Activated T-cell treated with anti-CD3 and anti-CD28 coated beads, Interleukin-2, amount 50 U/mL, for 72 hours (primary cell): ENCODE data around the gene RGS9BP. TPM values are rescaled to one million over a fixed set of nuclear protein-coding genes. Genes with fewer than 3 reads are reported as not detected.
A peak's percentile ranks its signal among the peaks of the same experiment; 100 is the strongest.

Experiments used
- ATAC-seq, 2 donors: fragments of 150-1000 bp; cut with Tn5 transposase; replicated peaks in 1 of 2; 2 replicates each; pipeline ENCODE4 v1.10.0; 2021; ENCODE audit warnings: moderate library complexity in 2 of 2, mild to moderate bottlenecking in 1 of 2
- DNase-seq, 2 donors: peaks; one replicate each; pipeline ENCODE4 v3.0.0; 2021 to 2022; ENCODE audit warnings: mixed read lengths in 1 of 2
- H3K27ac Mint-ChIP-seq: one replicate; pipeline ENCODE4 v1.8.0; 2022; ENCODE audit warnings: mild to moderate bottlenecking, moderate library complexity, mixed read lengths
- H3K27me3 Mint-ChIP-seq: one replicate; pipeline ENCODE4 v1.8.0; 2022; ENCODE audit warnings: low read depth, mixed read lengths
- H3K36me3 Mint-ChIP-seq, 2 donors: one replicate each; pipeline ENCODE4 v1.8.0; 2022; ENCODE audit warnings: mixed read lengths in 2 of 2, mild to moderate bottlenecking in 1 of 2; ENCODE audit not compliant: insufficient read depth in 2 of 2
- H3K4me1 Mint-ChIP-seq: one replicate; pipeline ENCODE4 v1.8.0; 2022; ENCODE audit warnings: low read depth, mixed read lengths
- H3K4me3 Mint-ChIP-seq, 2 donors: one replicate each; pipeline ENCODE4 v1.8.0; 2022; ENCODE audit warnings: mild to moderate bottlenecking in 2 of 2, mixed read lengths in 2 of 2, moderate library complexity in 2 of 2
- H3K9me3 Mint-ChIP-seq, 2 donors: one replicate each; pipeline ENCODE4 v1.8.0; 2022; ENCODE audit warnings: mixed read lengths in 2 of 2
- total RNA-seq, 2 donors: library from RNA; stranded (reverse); gene quantifications; one replicate each; pipeline ENCODE4 v1.2.3, GENCODE V29; 2022

Gene RGS9BP, protein sequence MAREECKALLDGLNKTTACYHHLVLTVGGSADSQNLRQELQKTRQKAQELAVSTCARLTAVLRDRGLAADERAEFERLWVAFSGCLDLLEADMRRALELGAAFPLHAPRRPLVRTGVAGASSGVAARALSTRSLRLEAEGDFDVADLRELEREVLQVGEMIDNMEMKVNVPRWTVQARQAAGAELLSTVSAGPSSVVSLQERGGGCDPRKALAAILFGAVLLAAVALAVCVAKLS
- under 1 TPM; 0.14 to 0.31 TPM for total RNA-seq

DNA sequence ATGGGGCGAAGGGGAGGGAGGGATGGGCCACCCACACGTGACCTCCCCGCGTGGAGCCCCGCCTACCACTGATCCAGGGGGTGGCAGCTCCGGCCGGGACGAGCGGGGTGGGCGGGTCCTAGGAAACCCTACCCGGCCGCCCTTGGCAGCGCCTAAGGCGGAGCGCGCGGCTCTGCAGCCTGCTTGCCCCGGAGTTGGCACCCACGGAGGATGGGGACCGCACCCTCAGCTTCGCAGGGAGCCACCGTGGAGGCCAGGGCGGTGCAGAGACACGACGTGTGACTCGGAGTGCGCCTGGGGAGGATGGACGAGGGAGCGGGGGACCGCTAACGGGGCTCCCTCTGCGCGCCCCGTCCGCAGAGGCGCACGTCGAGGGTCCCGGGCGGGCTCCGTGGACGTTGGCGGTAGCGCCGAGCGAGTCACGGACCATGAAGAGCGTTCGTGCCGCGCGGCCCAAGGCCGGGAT, at the start of gene RGS9BP:
Gene RGS9BP, plus strand, starts transcription at position 129 of the 466 bp plus-strand sequence. CDS start 416 bp downstream, outside the sequence.
- peaks cover 37% of the 10 kb centered on the region for H3K4me1 Mint-ChIP-seq
- H3K27ac Mint-ChIP-seq: peak within 1 kb of the TSS; percentile 41
- no peaks in the 10 kb centered on the region for H3K9me3 Mint-ChIP-seq
- H3K4me3 Mint-ChIP-seq: peak within 1 kb of the TSS; percentile 89 to 90
- H3K27me3 Mint-ChIP-seq: peaks cover 14% of the 10 kb centered on the region
- ATAC-seq: peak; percentile 42 to 47
- H3K36me3 Mint-ChIP-seq: peaks cover 2 to 6% of the 10 kb centered on the region in 2 donors
- DNase-seq: peak; percentile 59 to 66

DNA sequence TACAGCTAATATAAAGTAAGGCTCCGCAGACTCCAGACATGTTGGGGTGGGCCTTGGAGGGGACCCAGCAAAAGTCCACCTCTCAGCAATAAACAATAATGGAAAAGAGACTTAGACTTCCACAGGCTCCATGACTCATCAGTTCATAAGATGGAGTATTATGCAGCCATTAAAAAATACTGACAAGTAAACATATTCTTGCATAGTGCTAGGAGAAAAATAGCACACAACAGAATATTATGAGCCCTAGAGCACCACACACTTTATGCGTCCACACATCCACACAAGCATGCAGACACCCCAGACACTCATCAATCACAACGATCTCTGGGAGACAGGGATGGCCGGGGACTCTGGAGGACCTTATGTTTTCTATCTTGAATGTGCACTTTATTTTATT, 48.7 kb upstream of the RGS9BP start:
- Mint-ChIP-seq H3K4me1 (no peaks in the 10 kb centered on the region), H3K9me3 (no peaks in the 10 kb centered on the region), H3K27me3 (no peaks in the 10 kb centered on the region), H3K4me3 (no peak overlapping the region), H3K27ac (no peak overlapping the region), H3K36me3 (peaks cover 0 to 7% of the 10 kb centered on the region in 2 donors)
- ATAC-seq (no peak), DNase-seq (no peak)

DNA sequence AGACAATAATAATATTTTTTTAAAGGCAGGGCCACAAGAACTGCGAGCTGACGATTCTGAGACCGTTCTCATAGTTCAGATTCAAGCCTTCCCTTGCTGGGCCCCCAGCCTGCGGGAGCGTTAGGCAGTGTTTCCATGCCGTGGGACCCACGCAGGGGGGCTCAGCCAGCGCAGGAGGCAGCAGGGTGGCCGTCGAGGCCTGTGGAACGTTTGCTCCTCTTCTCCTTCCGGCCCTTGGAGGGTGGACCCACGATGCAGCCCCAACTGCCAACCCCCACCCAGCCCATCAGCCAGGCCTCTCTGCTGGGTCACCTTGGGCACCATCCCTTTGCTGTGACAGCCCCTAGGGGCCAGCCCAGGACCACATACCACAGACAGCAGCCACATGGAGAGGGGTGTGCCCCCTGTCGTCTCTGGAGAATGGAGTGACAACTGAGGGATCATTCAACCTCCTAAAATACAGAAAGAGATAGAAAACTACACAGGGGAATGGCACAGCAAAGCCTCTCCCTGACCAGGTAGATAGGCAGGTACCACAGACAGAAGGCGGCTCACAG, 47.9 kb upstream of the RGS9BP start:
- Mint-ChIP-seq H3K27ac (no peak overlapping the region), H3K27me3 (no peaks in the 10 kb centered on the region), H3K4me3 (no peak overlapping the region), H3K9me3 (no peaks in the 10 kb centered on the region), H3K36me3 (peaks cover 0 to 5% of the 10 kb centered on the region in 2 donors), H3K4me1 (no peaks in the 10 kb centered on the region)
- DNase-seq: no peak
- ATAC-seq: no peak

DNA sequence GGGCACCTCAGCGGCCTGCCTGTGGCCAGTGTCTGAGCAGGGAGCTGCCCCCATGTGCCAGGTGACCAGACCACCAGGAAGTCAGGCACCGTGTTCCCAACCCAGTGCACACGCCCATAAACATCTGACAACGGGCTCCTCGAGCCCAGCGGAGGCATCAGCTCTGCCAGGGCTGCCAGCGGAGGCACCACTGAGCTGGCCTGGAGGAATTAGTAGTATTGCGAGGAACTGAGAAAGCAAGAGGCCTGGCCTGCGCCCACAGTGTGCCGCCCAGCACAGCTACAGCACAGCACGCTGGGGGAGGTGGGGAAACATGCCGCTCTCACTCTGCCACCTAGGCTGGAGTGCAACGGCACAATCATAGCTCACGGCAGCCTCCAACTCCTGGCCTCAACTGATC, 45.3 kb upstream of the RGS9BP start:
- no peaks in the 10 kb centered on the region for H3K36me3 Mint-ChIP-seq
- DNase-seq: no peak

DNA sequence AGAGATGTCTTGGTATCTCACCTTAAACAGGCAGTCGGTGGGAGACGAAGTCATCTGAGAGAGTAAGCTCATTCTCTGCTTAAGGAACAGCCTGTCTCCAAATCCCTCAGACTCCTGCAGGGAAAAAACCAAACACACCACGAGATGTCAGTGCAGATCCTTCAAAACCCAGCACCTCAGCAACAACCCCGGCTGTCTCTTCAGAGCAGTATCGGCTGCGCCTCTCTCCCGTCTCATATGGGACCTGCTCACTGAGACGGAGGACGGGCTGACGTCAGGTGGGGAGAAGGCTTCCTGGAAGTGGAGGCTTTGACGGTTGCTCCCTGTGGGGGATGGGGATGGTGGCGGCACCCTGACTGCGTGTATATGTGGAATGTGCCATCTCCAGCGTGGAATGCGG, 44.3 kb upstream of the RGS9BP start:
- Mint-ChIP-seq H3K4me3 (no peak overlapping the region), H3K9me3 (no peaks in the 10 kb centered on the region), H3K36me3 (no peaks in the 10 kb centered on the region), H3K27ac (no peak overlapping the region), H3K27me3 (no peaks in the 10 kb centered on the region), H3K4me1 (no peaks in the 10 kb centered on the region)
- DNase-seq: no peak
- ATAC-seq: no peak

More for the DNA sequence above, 45.3 kb upstream of the RGS9BP start:
- H3K27me3 Mint-ChIP-seq: no peaks in the 10 kb centered on the region
- ATAC-seq: no peak
- no peak overlapping the region for H3K4me3 Mint-ChIP-seq
- H3K4me1 Mint-ChIP-seq: no peaks in the 10 kb centered on the region
- no peak overlapping the region for H3K27ac Mint-ChIP-seq
- H3K9me3 Mint-ChIP-seq: no peaks in the 10 kb centered on the region

DNA sequence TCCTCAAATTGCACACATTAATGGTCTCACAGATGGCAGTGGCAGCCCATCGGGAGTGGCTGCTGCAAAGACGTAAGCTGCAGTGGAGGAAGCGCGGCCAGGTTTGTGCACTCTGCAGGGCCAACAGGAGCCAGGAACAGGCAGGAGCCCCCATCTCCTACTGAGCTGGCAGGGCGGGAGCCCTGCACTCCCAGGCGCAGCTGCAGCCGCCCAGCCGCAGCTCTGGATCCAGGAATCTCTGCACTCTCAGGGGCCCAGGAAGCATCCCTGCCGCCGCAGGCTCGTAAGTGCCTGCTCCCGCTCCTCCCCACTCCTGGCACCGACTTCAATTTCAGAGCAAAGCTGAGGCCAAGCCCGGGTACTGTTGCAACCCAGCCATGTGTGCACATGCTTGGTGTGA, 38.2 kb upstream of the RGS9BP start:
- H3K27ac Mint-ChIP-seq: no peak overlapping the region
- no peaks in the 10 kb centered on the region for H3K27me3 Mint-ChIP-seq
- peaks cover 6 to 12% of the 10 kb centered on the region in 2 donors for H3K36me3 Mint-ChIP-seq
- H3K4me1 Mint-ChIP-seq: peaks cover 7% of the 10 kb centered on the region
- no peak overlapping the region for H3K4me3 Mint-ChIP-seq
- H3K9me3 Mint-ChIP-seq: no peaks in the 10 kb centered on the region
- no peak for ATAC-seq
- DNase-seq: no peak

DNA sequence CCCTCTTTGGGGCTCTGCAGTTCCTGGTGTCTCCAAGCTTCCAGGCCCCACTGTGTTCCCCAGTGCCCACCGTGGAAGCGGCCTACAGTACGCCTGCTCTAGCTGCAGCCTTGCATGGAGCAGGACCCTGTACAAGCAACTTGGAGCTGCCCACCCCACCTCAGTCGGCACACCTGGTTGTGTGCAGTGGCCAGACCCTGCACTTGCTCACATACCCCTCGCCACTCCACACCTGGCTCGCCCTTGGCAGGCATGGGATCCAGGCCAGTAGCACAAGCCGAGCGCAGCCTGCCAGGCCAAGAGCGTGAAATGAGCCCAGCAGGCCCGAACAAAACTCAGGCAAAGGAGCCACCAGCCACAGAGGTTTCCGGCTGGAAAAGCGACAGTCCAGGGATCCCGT, 37.0 kb upstream of the RGS9BP start:
- H3K36me3 Mint-ChIP-seq: peaks cover 7 to 20% of the 10 kb centered on the region in 2 donors
- H3K9me3 Mint-ChIP-seq: no peaks in the 10 kb centered on the region
- no peak overlapping the region for H3K4me3 Mint-ChIP-seq
- no peak for ATAC-seq
- no peaks in the 10 kb centered on the region for H3K27me3 Mint-ChIP-seq
- DNase-seq: no peak
- peaks cover 19% of the 10 kb centered on the region for H3K4me1 Mint-ChIP-seq
- no peak overlapping the region for H3K27ac Mint-ChIP-seq

DNA sequence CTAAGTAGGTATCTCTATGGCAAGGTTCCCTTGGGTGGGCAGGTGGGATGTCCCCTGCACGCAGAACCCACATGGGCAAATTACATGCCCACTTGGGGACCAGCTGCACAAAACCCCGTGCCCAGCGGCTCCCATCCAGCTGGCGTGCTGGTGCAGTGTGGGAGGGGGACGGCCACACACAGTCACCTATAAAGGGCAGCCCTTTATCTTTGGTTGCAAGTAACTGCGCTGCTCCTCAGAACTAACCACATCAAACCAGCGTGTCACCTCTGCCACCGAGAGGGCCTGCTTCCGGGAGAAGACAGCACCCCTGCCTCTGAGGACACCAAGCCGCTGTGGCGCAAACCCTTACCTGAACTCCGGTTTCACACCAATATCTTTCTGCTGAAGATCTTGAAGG, 32.9 kb upstream of the RGS9BP start:
- DNase-seq (peak; percentile 76 to 85), ATAC-seq (peak; percentile 95 to 97)
- H3K9me3 Mint-ChIP-seq: no peaks in the 10 kb centered on the region
- H3K27ac Mint-ChIP-seq: peak overlapping the region; percentile 8
- H3K4me1 Mint-ChIP-seq: peaks cover 43% of the 10 kb centered on the region
- H3K27me3 Mint-ChIP-seq: no peaks in the 10 kb centered on the region
- H3K36me3 Mint-ChIP-seq: peaks cover 7 to 18% of the 10 kb centered on the region in 2 donors
- H3K4me3 Mint-ChIP-seq: peak overlapping the region; percentile 29 to 56

DNA sequence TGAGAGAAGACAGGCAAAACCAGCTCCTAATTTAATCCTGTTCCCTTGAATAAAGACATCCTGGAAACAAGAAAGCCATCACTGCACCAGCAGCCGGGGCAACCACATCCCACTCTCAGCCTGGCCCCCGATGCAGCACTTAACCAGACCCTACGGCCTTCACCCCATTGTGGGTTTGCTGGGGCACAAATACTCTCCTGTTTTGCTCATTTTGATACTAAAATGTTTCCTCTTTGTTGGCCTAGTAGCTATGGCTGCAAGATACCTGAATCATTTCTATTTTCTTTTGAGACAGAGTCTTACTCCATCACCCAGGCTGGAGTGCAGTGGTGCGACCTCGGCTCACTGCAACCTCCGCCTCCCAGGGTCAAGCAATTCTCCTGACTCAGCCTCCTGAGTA, 29.1 kb upstream of the RGS9BP start:
- peaks cover 3 to 23% of the 10 kb centered on the region in 2 donors for H3K36me3 Mint-ChIP-seq
- peak; percentile 69 to 72 for ATAC-seq
- no peaks in the 10 kb centered on the region for H3K27me3 Mint-ChIP-seq
- peaks cover 43% of the 10 kb centered on the region for H3K4me1 Mint-ChIP-seq
- no peaks in the 10 kb centered on the region for H3K9me3 Mint-ChIP-seq
- DNase-seq: peak; percentile 46 to 57
- peak overlapping the region in 1 of 2 donors; percentile 22 for H3K4me3 Mint-ChIP-seq
- H3K27ac Mint-ChIP-seq: peak overlapping the region; percentile 10

DNA sequence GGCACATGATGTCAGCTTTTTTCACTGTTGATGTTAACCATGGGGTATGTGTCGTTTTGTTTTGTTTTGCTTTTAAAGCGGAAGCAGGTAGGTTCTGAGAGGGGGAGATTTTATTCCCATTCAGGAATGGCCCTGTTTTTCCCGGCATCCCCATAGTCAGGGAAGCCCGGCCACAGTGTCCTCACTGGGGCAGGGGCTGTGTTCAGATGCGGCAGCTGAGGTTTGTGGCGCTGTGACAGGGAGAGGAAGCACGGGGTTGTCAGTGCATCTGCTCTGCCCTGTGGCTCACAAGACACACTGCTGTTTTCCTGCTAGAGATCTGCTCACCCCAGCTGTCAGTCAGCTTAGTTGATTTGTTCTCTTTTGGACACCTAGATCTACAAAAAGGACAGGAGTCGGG, 28.3 kb upstream of the RGS9BP start:
- Mint-ChIP-seq H3K27ac (no peak overlapping the region), H3K36me3 (peaks cover 2 to 18% of the 10 kb centered on the region in 2 donors), H3K4me1 (peaks cover 37% of the 10 kb centered on the region), H3K27me3 (no peaks in the 10 kb centered on the region), H3K4me3 (peak overlapping the region in 1 of 2 donors; percentile 27), H3K9me3 (no peaks in the 10 kb centered on the region)
- ATAC-seq: no peak
- DNase-seq: no peak

DNA sequence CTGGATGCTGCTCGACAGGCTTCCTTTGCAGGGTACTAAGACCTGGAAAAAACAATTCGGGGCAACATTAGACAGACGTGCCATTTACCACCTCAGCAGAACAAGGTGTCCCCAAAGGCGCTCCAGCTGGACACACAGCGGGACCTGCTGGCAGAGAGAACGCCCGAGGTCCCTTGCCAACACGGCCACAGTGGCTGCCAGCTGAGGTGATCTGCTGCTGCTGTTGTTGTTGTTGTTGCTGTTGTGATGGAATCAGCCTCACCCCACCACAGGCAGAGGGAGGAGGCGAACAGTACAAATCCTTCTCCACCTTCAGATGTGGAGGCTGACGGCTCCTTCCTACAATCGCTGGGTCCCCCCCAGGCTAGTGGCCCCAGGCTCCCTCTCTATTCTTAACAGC, 25.9 kb upstream of the RGS9BP start:
- Mint-ChIP-seq H3K27me3 (no peaks in the 10 kb centered on the region), H3K36me3 (peaks cover 0 to 10% of the 10 kb centered on the region in 2 donors), H3K9me3 (no peaks in the 10 kb centered on the region), H3K27ac (no peak overlapping the region), H3K4me3 (no peak overlapping the region), H3K4me1 (peaks cover 15% of the 10 kb centered on the region)
- DNase-seq (no peak), ATAC-seq (no peak)

DNA sequence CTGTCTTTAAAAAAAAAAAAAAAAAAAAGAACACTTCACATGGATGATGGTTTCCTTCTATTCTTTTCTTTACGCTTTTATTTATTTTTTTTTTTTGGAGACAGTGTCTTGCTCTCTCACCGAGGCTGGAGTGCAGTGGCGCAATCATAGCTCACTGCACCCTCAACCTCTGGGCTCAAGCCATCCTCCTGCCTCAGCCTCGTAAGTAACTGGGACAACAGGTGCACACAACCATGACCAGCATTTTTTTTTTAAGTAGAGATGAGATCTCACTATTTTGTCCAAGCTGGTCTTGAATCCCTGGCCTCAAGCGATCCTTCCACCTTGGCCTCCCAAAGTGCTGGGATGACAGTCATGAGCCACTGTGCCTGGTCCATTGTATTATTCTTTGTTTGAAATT, 25.0 kb upstream of the RGS9BP start:
- Mint-ChIP-seq H3K27me3 (no peaks in the 10 kb centered on the region), H3K9me3 (no peaks in the 10 kb centered on the region)
- ATAC-seq: no peak

DNA sequence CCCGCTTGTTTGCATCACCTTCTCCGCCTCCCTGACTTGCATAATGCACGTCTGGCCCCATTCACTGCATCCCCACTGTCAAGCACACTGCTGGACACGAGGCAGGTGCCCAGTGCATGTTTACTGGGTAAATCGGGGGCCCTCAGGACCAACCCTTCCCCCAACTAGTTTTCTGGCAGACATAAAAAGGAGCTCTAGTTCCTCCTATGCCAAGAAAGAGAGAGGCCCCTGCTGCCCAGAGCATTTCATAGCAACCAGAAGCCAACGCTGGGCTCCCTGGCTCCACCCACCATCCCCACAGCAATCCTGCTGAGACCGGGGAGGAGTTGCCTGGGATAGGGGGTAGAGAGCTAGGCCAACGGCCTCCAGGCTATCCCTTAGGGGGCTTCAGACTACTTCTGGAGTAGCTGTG, 23.9 kb upstream of the RGS9BP start:
- Mint-ChIP-seq H3K4me3 (no peak overlapping the region), H3K27ac (no peak overlapping the region), H3K27me3 (no peaks in the 10 kb centered on the region), H3K4me1 (peaks cover 7% of the 10 kb centered on the region), H3K36me3 (peaks cover 0 to 15% of the 10 kb centered on the region in 2 donors), H3K9me3 (no peaks in the 10 kb centered on the region)
- no peak for ATAC-seq
- DNase-seq: no peak

More for the DNA sequence above, 25.0 kb upstream of the RGS9BP start:
- Mint-ChIP-seq H3K4me3 (no peak overlapping the region), H3K36me3 (peaks cover 0 to 12% of the 10 kb centered on the region in 2 donors), H3K4me1 (peaks cover 15% of the 10 kb centered on the region), H3K27ac (no peak overlapping the region)
- no peak for DNase-seq
